ENCODE results near the gene DIS3L.
A peak's percentile ranks its signal among the peaks of the same experiment; 100 is the strongest.
"Not testable (repeated sequence)": the region's sequence is repeated elsewhere in the genome, so short reads cannot be mapped to it uniquely, and the experiment has no call there.

Gene DIS3L

GRCh38 chr15:66293419-66294156 is at the start of gene DIS3L:
DIS3L (plus strand) TSS chr15:66293568; CDS start chr15:66293597, 29 bp downstream.
- Histone ChIP-seq H4K20me1 (no peaks in the 10 kb centered on the region), H3K9ac (peak within 1 kb of the TSS; percentile 95), H3K27me3 (no peaks in the 10 kb centered on the region), H3K4me2 (peak within 1 kb of the TSS; percentile 94), H3K4me3 (peak within 1 kb of the TSS; percentile 77), H3K4me1 (peaks cover 52% of the 10 kb centered on the region), H3K36me3 (peaks cover 21% of the 10 kb centered on the region), H3K27ac (peak within 1 kb of the TSS; percentile 98), H3K9me3 (no peaks in the 10 kb centered on the region)
- no peak for TF ChIP-seq Cebpa-rat (IDR thresholded peaks at IDR 0.05)

GRCh38 chr15:66245832-66246231 is 47.5 kb upstream of the DIS3L start:
- not testable (repeated sequence) for H3K4me1 ChIP-seq, H3K27ac ChIP-seq, H3K36me3 ChIP-seq, H3K4me3 ChIP-seq, H3K9ac ChIP-seq, H3K4me2 ChIP-seq, H3K9me3 ChIP-seq, H4K20me1 ChIP-seq
- H3K27me3 ChIP-seq: peaks cover 12% of the 10 kb centered on the region

GRCh38 chr15:66246937-66247336 is 46.4 kb upstream of the DIS3L start:
- Histone ChIP-seq H3K36me3 (no peaks in the 10 kb centered on the region), H3K27me3 (peaks cover 23% of the 10 kb centered on the region)

GRCh38 chr15:66249605-66250174 is 43.7 kb upstream of the DIS3L start:
- Histone ChIP-seq H3K4me3 (no peak overlapping the region), H3K36me3 (no peaks in the 10 kb centered on the region), H3K27me3 (peaks cover 50% of the 10 kb centered on the region), H3K27ac (no peak overlapping the region), H3K4me2 (no peak overlapping the region), H4K20me1 (peaks cover 24% of the 10 kb centered on the region), H3K9me3 (no peaks in the 10 kb centered on the region), H3K4me1 (peaks cover 22% of the 10 kb centered on the region), H3K9ac (no peak overlapping the region)
- no peak for TF ChIP-seq Cebpa-rat (IDR thresholded peaks at IDR 0.05)

More at GRCh38 chr15:66246937-66247336, 46.4 kb upstream of the DIS3L start:
- Histone ChIP-seq H3K4me3 (no peak overlapping the region), H3K4me1 (no peaks in the 10 kb centered on the region), H3K27ac (no peak overlapping the region), H4K20me1 (no peaks in the 10 kb centered on the region), H3K4me2 (no peak overlapping the region), H3K9ac (no peak overlapping the region), H3K9me3 (no peaks in the 10 kb centered on the region)
- no peak for TF ChIP-seq Cebpa-rat (IDR thresholded peaks at IDR 0.05)

- H3K9ac ChIP-seq: no peak overlapping the region
- no peak overlapping the region for H3K4me2 ChIP-seq
- H3K27ac ChIP-seq: no peak overlapping the region
- H3K27me3 ChIP-seq: peaks cover 66% of the 10 kb centered on the region
- H3K9me3 ChIP-seq: no peaks in the 10 kb centered on the region
- H3K36me3 ChIP-seq: no peaks in the 10 kb centered on the region
- H3K4me1 ChIP-seq: peaks cover 22% of the 10 kb centered on the region
- no peak overlapping the region for H3K4me3 ChIP-seq
- peaks cover 35% of the 10 kb centered on the region for H4K20me1 ChIP-seq
- TF ChIP-seq Cebpa-rat (IDR thresholded peaks at IDR 0.05): no peak
Measured at GRCh38 chr15:66251065-66251789, 42.1 kb upstream of the DIS3L start.

- TF ChIP-seq Cebpa-rat (IDR thresholded peaks at IDR 0.05): no peak
- Histone ChIP-seq H3K27me3 (peaks cover 74% of the 10 kb centered on the region), H3K4me3 (peak overlapping the region; percentile 70), H3K4me1 (peaks cover 22% of the 10 kb centered on the region), H3K36me3 (no peaks in the 10 kb centered on the region), H4K20me1 (peaks cover 35% of the 10 kb centered on the region), H3K27ac (no peak overlapping the region), H3K9me3 (no peaks in the 10 kb centered on the region), H3K4me2 (peak overlapping the region; percentile 98), H3K9ac (peak overlapping the region; percentile 23; the same call in 1 of the 2 replicates)
Measured at GRCh38 chr15:66251790-66252684, 41.3 kb upstream of the DIS3L start.

- Histone ChIP-seq H3K9me3 (no peaks in the 10 kb centered on the region), H3K4me1 (peaks cover 22% of the 10 kb centered on the region), H3K4me2 (peak overlapping the region; percentile 98), H3K27ac (no peak overlapping the region), H3K4me3 (peak overlapping the region; percentile 70), H3K36me3 (no peaks in the 10 kb centered on the region), H3K9ac (peak overlapping the region; percentile 28; the same call in 1 of the 2 replicates), H3K27me3 (peaks cover 79% of the 10 kb centered on the region), H4K20me1 (peaks cover 35% of the 10 kb centered on the region)
- TF ChIP-seq Cebpa-rat (IDR thresholded peaks at IDR 0.05): no peak
Measured at GRCh38 chr15:66252685-66253417, 40.5 kb upstream of the DIS3L start.

GRCh38 chr15:66253418-66254088 is 39.8 kb upstream of the DIS3L start, which contains the start of gene MEGF11:
MEGF11 (minus strand) TSS chr15:66253750; CDS start chr15:66128403, 125,347 bp downstream.
- Histone ChIP-seq H3K4me3 (peak within 1 kb of the TSS; percentile 70), H3K27ac (no peak within 1 kb of the TSS), H3K36me3 (no peaks in the 10 kb centered on the region), H4K20me1 (peaks cover 35% of the 10 kb centered on the region), H3K4me1 (peaks cover 22% of the 10 kb centered on the region), H3K27me3 (peaks cover 79% of the 10 kb centered on the region), H3K4me2 (peak within 1 kb of the TSS; percentile 98), H3K9ac (peak within 1 kb of the TSS; percentile 28; the same call in 1 of the 2 replicates), H3K9me3 (no peaks in the 10 kb centered on the region)
- TF ChIP-seq Cebpa-rat (IDR thresholded peaks at IDR 0.05): no peak

Measured in BLaER1 (cell line).